H9 (cell line): ENCODE measurements around the gene TRPM1. TPM values are rescaled to one million over a fixed set of nuclear protein-coding genes. Genes with fewer than 3 reads are reported as not detected.

ENCODE experiments used
- DNase-seq: peaks from one replicate; pipeline ENCODE4 v3.0.0-alpha.2; 2017
- H2AFZ ChIP-seq: one replicate; pipeline ENCODE4 v1.6.1; 2013; ENCODE audit warnings: mild to moderate bottlenecking, low read length, control low read depth, moderate library complexity
- H2AK5ac ChIP-seq: 2 replicates; pipeline ENCODE4 v1.6.1; 2013; ENCODE audit warnings: low read length, control low read depth, mixed read lengths; ENCODE audit not compliant: insufficient read length
- H2BK120ac ChIP-seq: one replicate; pipeline ENCODE4 v1.6.1; 2013; ENCODE audit warnings: low read depth, mild to moderate bottlenecking, low read length, control low read depth, inconsistent platforms; ENCODE audit not compliant: poor library complexity, severe bottlenecking
- H2BK12ac ChIP-seq: 2 replicates; pipeline ENCODE4 v1.6.1; 2013; ENCODE audit warnings: low read length, control low read depth, mixed read lengths, low read depth; ENCODE audit not compliant: insufficient read length
- H2BK15ac ChIP-seq: 2 replicates; pipeline ENCODE4 v1.6.1; 2013; ENCODE audit warnings: low read depth, low read length, control low read depth
- H2BK20ac ChIP-seq: one replicate; pipeline ENCODE4 v1.6.1; 2013; ENCODE audit warnings: low read depth, mild to moderate bottlenecking, low read length, control low read depth, inconsistent platforms; ENCODE audit not compliant: poor library complexity, severe bottlenecking
- H2BK5ac ChIP-seq: 2 replicates; pipeline ENCODE4 v1.6.1; 2013; ENCODE audit warnings: low read length, control low read depth, mixed read lengths; ENCODE audit not compliant: insufficient read length
- H3K14ac ChIP-seq: 2 replicates; pipeline ENCODE4 v1.6.1; 2013; ENCODE audit warnings: low read length, control low read depth; ENCODE audit not compliant: insufficient read depth
- H3K18ac ChIP-seq: 2 replicates; pipeline ENCODE4 v1.6.1; 2013; ENCODE audit warnings: low read depth, mild to moderate bottlenecking, mixed read lengths, low read length, control low read depth; ENCODE audit not compliant: insufficient read length
- H3K23ac ChIP-seq: 2 replicates; pipeline ENCODE4 v1.6.1; 2013; ENCODE audit warnings: low read length, control low read depth, mixed read lengths, low read depth; ENCODE audit not compliant: insufficient read length
- H3K23me2 ChIP-seq: 2 replicates; pipeline ENCODE4 v1.6.1; 2013; ENCODE audit warnings: low read depth, mild to moderate bottlenecking, mixed read lengths, low read length, control low read depth; ENCODE audit not compliant: insufficient read length, poor library complexity, severe bottlenecking
- H3K27ac ChIP-seq: 2 replicates; pipeline ENCODE4 v1.5.1; 2013; ENCODE audit warnings: low read length, control low read depth, mixed read lengths, low read depth; ENCODE audit not compliant: insufficient read length
- H3K27me3 ChIP-seq: 2 replicates; pipeline ENCODE4 v1.6.1; 2013; ENCODE audit warnings: low read length, control low read depth, inconsistent platforms; ENCODE audit not compliant: insufficient read depth
- H3K4ac ChIP-seq: 2 replicates; pipeline ENCODE4 v1.6.1; 2013; ENCODE audit warnings: low read depth, mild to moderate bottlenecking, control low read depth, inconsistent platforms, low read length, moderate library complexity
- H3K4me1 ChIP-seq: 2 replicates; pipeline ENCODE4 v1.6.1; 2013; ENCODE audit warnings: low read length, control low read depth, inconsistent platforms; ENCODE audit not compliant: insufficient read depth
- H3K4me2 ChIP-seq: 2 replicates; pipeline ENCODE4 v1.6.1; 2013; ENCODE audit warnings: low read length, control low read depth, mixed read lengths; ENCODE audit not compliant: insufficient read length, insufficient read depth
- H3K56ac ChIP-seq: 2 replicates; pipeline ENCODE4 v1.6.1; 2013; ENCODE audit warnings: low read depth, mild to moderate bottlenecking, mixed read lengths, low read length, control low read depth; ENCODE audit not compliant: insufficient read length
- H3K79me1 ChIP-seq: 2 replicates; pipeline ENCODE4 v1.6.1; 2013; ENCODE audit warnings: low read depth, mild to moderate bottlenecking, moderate library complexity, low read length, control low read depth, inconsistent platforms; ENCODE audit not compliant: insufficient read depth, poor library complexity, severe bottlenecking
- H3K79me2 ChIP-seq: 2 replicates; pipeline ENCODE4 v1.6.1; 2013; ENCODE audit warnings: low read length, control low read depth, inconsistent platforms; ENCODE audit not compliant: insufficient read depth
- H3K9ac ChIP-seq: 2 replicates; pipeline ENCODE4 v1.6.1; 2013; ENCODE audit warnings: low read length, control low read depth, mixed read lengths; ENCODE audit not compliant: insufficient read length; ENCODE audit errors: extremely low read depth
- H3K9me3 ChIP-seq: one replicate; pipeline ENCODE4 v1.6.1; 2013; ENCODE audit warnings: low read depth, low read length, inconsistent platforms; ENCODE audit not compliant: control insufficient read depth
- H3T11ph ChIP-seq: one replicate; pipeline ENCODE4 v1.6.1; 2013; ENCODE audit warnings: mild to moderate bottlenecking, low read length, control low read depth, inconsistent platforms
- H4K20me1 ChIP-seq: one replicate; pipeline ENCODE4 v1.6.1; 2013; ENCODE audit not compliant: control insufficient read depth, insufficient read length, insufficient read depth
- H4K5ac ChIP-seq: 2 replicates; pipeline ENCODE4 v1.6.1; 2013; ENCODE audit warnings: low read depth, mild to moderate bottlenecking, mixed read lengths, low read length, control low read depth; ENCODE audit not compliant: insufficient read length
- H4K8ac ChIP-seq: replicated peaks from 2 replicates; pipeline ENCODE4 v1.6.1; 2013; ENCODE audit warnings: low read length, control low read depth, mixed read lengths, low read depth; ENCODE audit not compliant: insufficient read length
- H4K91ac ChIP-seq: 2 replicates; pipeline ENCODE4 v1.6.1; 2013; ENCODE audit warnings: low read depth, mild to moderate bottlenecking, moderate library complexity, mixed read lengths, low read length, control low read depth; ENCODE audit not compliant: insufficient read length
- H3K27ac Mint-ChIP-seq, 3 experiments: 2 replicates in 2 of 3; 3 replicates in 1 of 3; pipeline ENCODE4 v1.8.0; 2020 to 2021; ENCODE audit warnings: mixed read lengths in 3 of 3, mild to moderate bottlenecking in 1 of 3, moderate library complexity in 1 of 3
- H3K27me3 Mint-ChIP-seq: 2 replicates; pipeline ENCODE4 v1.8.0; 2021; ENCODE audit warnings: low read depth, mild to moderate bottlenecking, moderate library complexity, mixed read lengths
- H3K36me3 Mint-ChIP-seq, 3 experiments: 2 replicates in 2 of 3; 3 replicates in 1 of 3; pipeline ENCODE4 v1.8.0; 2020 to 2021; ENCODE audit warnings: low read depth in 3 of 3, mixed read lengths in 3 of 3; ENCODE audit not compliant: insufficient read depth in 1 of 3
- H3K4me1 Mint-ChIP-seq, 2 experiments: 2 replicates each; pipeline ENCODE4 v1.8.0; 2020; ENCODE audit warnings: mixed read lengths in 2 of 2
- H3K4me3 Mint-ChIP-seq, 2 experiments: 2 replicates in 1 of 2; 3 replicates in 1 of 2; pipeline ENCODE4 v1.8.0; 2020 to 2021; ENCODE audit warnings: mild to moderate bottlenecking in 2 of 2, mixed read lengths in 2 of 2, moderate library complexity in 1 of 2
- H3K9me3 Mint-ChIP-seq, 2 experiments: 2 replicates in 1 of 2; 3 replicates in 1 of 2; pipeline ENCODE4 v1.8.0; 2020; ENCODE audit warnings: mild to moderate bottlenecking in 2 of 2, mixed read lengths in 2 of 2, moderate library complexity in 1 of 2
- WGBS: extraction: QIAGEN DNeasy Blood & Tissue Kit; methylation state at CpG from one replicate; pipeline ENCODE4 v1.1.7; 2013; ENCODE audit warnings: missing lambda C conversion rate, low lambda C conversion rate, mixed read lengths; ENCODE audit not compliant: insufficient read length; ENCODE audit errors: extremely low coverage; 5-methylcytosine and 5-hydroxymethylcytosine counted together
- total RNA-seq: library from RNA; stranded (reverse); gene quantifications from 2 replicates; pipeline ENCODE4 v1.2.1, GENCODE V29; 2021
- TF ChIP-seq, protein P1 (sequence below): fragments of 200-600 bp; sonication (generic); conservative IDR thresholded peaks from 3 replicates; pipeline ENCODE4 v1.8.0; 2021; ENCODE audit warnings: antibody characterized with exemption, mild to moderate bottlenecking

The TRPM1 gene
- total RNA-seq, 1 experiment from 2014 or later = not detected

GRCh38 chr15:31017311-31017710 lies 84.2 kb downstream of the TRPM1 start:
- H3T11ph ChIP-seq = no peak overlapping the region
- Mint-ChIP-seq H3K4me3 (no peak overlapping the region), H3K9me3 (peaks cover 14 to 15% of the 10 kb centered on the region in 2 experiments), H3K27ac (no peak overlapping the region), H3K4me1 (peaks cover 16 to 18% of the 10 kb centered on the region in 2 experiments), H3K36me3 (peaks cover 4 to 14% (median 6%) of the 10 kb centered on the region in 3 experiments; a peak in 6 of 7 replicates), H3K27me3 (no peaks in the 10 kb centered on the region; the same call in 1 of the 2 replicates)
- H4K5ac ChIP-seq = no peak overlapping the region
- H2BK15ac ChIP-seq = no peak overlapping the region
- no peak overlapping the region for H2BK20ac ChIP-seq
- no peaks in the 10 kb centered on the region for H3K79me1 ChIP-seq
- H2BK12ac ChIP-seq = no peak overlapping the region
- no peaks in the 10 kb centered on the region for H3K23me2 ChIP-seq
- no peak overlapping the region for H2AK5ac ChIP-seq
- DNase-seq = no peak
- H3K9me3 ChIP-seq = no peaks in the 10 kb centered on the region
- TF ChIP-seq, protein P1, sequence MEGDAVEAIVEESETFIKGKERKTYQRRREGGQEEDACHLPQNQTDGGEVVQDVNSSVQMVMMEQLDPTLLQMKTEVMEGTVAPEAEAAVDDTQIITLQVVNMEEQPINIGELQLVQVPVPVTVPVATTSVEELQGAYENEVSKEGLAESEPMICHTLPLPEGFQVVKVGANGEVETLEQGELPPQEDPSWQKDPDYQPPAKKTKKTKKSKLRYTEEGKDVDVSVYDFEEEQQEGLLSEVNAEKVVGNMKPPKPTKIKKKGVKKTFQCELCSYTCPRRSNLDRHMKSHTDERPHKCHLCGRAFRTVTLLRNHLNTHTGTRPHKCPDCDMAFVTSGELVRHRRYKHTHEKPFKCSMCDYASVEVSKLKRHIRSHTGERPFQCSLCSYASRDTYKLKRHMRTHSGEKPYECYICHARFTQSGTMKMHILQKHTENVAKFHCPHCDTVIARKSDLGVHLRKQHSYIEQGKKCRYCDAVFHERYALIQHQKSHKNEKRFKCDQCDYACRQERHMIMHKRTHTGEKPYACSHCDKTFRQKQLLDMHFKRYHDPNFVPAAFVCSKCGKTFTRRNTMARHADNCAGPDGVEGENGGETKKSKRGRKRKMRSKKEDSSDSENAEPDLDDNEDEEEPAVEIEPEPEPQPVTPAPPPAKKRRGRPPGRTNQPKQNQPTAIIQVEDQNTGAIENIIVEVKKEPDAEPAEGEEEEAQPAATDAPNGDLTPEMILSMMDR = no peak
- H4K20me1 ChIP-seq = no peaks in the 10 kb centered on the region
- H3K79me2 ChIP-seq = no peaks in the 10 kb centered on the region
- H2AFZ ChIP-seq = no peak overlapping the region
- no peak overlapping the region for H3K14ac ChIP-seq
- no CpG with 5 or more reads among the region's 1 CpG for WGBS
- no peak overlapping the region for H3K9ac ChIP-seq
- no peak overlapping the region for H2BK5ac ChIP-seq
- no peaks in the 10 kb centered on the region for H3K27me3 ChIP-seq
- H3K4me2 ChIP-seq = no peak overlapping the region
- no peak overlapping the region for H3K18ac ChIP-seq
- H3K4ac ChIP-seq = no peak overlapping the region
- H3K23ac ChIP-seq = no peak overlapping the region
- no peak overlapping the region for H4K91ac ChIP-seq
- no peak overlapping the region for H3K56ac ChIP-seq
- H3K4me1 ChIP-seq = no peaks in the 10 kb centered on the region
- no peak overlapping the region for H3K27ac ChIP-seq
- H2BK120ac ChIP-seq = no peak overlapping the region
- no peak overlapping the region for H4K8ac ChIP-seq
